HG03066 (cell line): ENCODE measurements around the gene ZNF175.
"Not testable (repeated sequence)": the region's sequence is repeated elsewhere in the genome, so short reads cannot be mapped to it uniquely, and the experiment has no call there.

Experiments
- ATAC-seq: cut with Tn5 transposase; IDR thresholded peaks from one replicate; pipeline ENCODE4 v1.9.1; 2021; ENCODE audit warnings: low read depth; ENCODE audit not compliant: unreplicated experiment

Gene ZNF175

DNA sequence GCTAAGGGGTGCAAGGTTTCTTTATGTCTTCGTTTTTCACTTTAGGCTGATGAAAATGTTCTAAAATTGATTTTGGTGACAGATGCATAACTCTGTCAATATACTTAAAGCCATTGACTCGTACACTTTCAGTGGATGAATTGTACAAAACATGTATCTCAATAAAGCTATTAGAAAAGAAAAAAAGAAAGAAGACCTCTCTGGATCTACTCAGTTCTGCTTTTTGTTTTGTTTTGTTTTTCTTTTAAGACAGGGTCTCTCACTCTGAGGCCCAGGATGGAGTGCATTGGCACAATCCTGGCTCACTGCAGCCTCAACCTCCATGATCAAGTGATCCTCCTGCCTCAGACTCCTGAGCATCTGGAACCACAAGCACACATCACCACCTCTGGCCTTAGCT lies 55.6 kb downstream of the ZNF175 start:
- ATAC-seq: no peak

DNA sequence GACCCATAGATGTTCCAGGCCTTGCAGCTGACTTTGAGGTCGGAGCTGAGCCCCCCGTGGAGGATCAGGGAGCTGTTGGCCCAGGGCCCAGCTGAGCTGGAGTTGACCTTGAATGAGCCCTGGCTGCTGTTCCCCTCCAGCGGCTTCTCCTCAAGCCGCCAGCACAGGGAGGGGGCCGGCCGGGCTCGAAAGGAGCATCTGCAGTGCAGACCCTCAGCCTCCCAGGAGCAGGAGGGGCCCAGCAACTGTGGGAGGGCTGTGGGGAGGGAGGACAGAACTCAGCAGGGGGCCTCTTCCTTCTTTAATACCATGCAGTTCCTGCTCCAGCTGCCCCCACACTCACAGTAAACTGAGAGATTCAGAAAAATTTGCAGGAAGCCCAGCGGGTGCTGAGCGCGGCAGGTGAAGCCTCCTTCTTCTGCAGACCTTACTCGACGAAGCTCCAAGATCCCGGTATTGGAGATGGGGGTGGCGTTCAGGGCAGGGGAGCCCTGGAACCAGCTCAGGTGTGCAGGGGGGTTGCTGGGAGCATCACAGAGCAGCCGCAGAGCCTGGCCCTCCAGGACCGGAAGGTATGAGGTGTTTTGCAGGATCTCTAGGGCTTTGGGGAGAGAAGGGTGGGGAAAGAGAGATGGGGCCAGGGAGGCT lies 56.5 kb downstream of the ZNF175 start:
- no peak for ATAC-seq

DNA sequence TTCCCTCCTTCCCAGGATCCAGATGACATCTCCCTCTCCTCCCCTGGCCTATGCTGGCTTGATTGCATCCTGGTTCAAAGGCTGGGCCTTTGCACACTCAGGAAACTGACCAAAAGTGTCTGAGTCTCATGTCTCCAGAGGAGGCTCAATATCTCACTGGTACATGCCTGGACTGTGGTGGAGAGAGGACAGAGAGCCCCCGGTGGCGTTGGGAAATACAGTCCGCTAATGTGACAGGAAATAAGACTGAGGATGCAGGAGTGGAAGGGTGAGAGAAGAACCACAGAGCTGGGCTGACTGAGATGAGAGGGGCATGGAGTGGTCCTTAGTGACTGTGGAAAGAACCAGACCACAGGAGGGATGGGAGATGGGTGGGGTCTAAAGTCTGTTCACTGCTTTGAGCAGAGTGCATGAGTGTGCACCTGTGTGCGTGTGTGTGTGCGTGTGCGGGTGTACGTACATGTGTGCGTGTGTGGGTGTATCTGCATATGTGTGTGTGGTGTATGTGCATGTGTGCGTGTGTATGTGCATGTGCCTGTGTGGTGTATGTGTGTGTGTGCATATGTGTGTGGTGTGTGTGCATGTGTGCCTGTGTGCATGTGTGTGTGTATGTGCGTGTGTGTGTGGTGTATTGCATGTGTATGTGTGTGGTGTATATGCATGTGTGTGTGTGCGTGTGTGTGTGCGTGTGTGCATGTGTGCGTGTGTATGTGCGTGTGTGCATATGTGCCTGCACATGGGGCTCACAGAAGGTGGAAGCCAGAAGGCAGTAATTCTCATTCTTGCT lies 57.3 kb downstream of the ZNF175 start:
- no peak for ATAC-seq

DNA sequence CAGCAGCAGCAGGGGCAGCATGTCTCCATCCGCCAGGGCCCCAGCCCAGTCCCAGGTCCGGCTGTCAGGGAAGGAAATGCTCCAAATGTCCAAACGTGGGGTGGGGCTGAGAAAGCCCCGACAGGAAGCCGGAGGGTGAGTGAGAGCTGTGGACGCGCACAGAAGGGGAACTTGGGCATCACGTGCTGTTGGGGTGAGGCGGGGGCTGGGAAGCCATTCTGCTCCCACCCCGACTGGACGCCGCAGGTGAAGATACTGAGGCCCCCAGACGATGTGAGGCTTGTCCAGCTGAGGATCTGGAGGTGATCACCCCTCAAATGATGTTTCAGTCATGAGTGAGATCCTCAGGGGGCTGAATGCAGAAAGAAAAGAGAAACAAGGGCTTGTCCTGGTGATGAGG lies 59.2 kb downstream of the ZNF175 start, which contains the start of gene SIGLEC5:
TSS of gene SIGLEC5 (minus strand) at position 87 of the 400 bp plus-strand sequence. CDS start at position 21, 66 bp downstream.
- not testable (repeated sequence) for ATAC-seq

DNA sequence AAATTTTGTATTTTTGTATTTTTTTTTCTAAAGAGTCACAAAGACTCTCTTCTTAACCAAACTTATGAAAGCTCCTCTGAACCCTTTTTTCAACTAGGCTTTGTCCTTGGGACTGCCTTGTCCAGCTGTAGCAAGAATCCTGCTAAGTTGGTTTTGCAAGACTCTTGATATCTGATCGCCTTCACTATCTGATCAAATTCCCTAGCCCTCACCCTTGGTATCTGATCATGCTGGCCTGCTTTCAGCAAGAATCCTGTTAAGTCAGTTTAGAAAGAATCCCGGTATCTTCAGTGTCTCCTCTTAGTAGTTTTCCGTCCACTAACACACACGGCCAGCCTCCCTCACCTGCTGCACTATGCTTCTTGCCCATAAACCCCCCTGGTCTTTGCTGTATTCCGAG lies 61.0 kb downstream of the ZNF175 start:
- ATAC-seq: no peak

DNA sequence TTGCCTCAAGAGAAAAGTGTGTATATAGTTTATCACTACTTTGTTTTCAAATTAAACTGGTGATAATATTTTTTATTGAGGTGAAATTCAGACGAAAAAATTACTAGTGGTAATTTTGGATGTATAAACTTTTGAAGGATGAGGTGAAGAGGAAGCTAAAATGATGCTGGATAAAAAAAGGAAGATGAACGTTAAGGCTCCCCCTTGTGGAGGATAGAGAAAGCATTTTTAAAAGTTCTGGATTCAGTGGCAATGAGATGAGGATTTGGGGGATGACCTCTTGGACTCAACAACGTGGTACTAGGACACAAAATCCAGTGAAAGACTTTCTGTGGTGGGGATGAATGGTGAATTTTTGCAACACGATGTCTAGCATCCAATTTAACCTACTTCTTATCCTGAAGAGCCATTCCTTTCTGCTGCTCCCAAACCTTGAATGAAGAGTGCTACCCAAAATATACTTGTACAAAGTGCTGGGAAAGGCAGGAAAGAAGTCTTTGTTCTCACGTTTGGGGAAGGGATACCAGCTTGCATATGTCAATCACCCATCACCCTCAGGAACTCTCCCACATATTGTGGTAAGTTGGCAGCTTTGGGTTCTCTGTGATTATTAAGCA lies 66.4 kb downstream of the ZNF175 start:
- no peak for ATAC-seq

DNA sequence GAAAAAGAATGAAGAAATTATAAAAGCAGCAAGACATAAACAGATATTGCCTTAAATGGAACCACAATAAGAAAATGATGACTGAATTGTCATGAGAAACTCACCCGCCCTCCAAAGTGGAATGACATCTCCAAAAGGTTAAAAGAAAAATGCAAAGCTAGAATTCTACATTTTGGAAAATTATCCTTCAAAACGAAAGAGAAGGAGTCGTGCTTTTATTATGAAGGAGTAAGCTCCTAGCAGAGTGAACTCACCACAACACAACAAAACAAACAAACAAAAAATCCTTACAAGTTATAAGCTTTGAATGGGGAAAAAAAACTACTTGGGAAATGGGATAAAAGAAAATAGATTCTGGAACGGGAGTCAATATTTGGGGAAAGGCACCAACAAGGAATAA lies 68.8 kb downstream of the ZNF175 start:
- ATAC-seq: no peak

DNA sequence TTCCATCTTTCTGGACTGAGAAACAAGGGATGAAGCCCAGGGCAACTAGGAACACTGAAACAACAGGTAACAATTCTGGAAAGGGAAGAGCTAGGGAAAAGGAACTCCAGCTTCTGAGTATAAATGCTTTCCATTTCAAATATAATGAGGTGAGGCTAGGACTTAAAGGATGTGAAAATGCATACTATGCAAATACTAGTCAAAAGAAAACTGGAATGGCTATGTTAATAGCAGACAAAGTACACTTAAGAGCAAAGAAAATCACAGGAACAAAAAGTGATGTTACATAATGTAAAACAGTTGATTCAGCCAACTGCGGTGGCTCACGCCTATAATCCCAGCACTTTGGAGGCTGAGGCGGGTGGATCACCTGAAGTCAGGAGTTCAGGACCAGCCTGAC lies 69.3 kb downstream of the ZNF175 start:
- ATAC-seq: no peak

DNA sequence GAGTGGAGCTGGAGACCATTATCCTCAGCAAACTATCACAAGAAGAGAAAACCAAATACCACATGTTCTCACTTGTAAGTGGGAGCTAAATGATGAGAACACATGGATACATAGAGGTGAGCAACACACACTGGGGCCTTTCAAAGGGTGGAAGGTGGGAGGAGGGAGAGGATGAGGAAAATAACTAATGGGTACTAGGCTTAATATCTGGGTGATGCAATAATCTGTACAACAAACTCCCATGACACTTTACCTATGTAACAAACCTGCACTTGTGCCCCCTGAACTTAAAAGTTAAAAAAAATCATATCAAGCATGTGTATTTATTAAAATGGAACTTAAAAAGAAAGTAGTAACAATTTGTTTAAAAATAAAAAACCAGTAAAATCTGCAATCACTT lies 70.6 kb downstream of the ZNF175 start:
- no peak for ATAC-seq
